ENCODE results near the gene PPP1R18.
A peak's percentile ranks its signal among the peaks of the same experiment; 100 is the strongest.

PPP1R18 gene

DNA sequence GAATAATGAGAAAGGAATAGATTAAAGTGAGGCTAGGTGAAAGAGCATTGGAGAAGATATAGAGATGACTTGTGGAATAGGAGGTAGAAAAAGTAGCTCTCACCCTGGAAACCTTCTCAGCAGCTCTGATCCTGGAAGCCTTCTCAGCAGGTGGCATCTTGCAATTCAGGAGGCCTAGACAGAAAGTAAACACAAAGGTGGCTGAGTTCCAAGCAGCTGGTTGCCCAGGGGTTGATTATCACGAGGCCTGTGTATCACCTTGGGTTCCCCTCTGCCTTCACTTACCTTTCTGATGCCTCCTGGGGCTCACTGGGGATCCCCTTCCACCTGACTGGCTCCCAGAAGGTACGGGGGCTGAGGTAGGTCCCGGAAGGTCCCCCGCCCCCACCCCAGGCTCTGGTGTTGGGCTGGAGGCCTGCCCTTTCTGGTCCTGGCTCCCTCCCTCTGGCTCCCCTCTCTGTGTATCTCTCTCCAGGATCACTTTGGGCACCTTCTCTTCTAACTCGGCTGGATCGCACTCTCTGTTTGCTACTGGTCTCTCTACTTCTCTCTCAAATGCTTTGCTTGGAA, 20.9 kb upstream of the PPP1R18 start:
- Mint-ChIP-seq H3K27me3 (no peaks in the 10 kb centered on the region), H3K4me3 (no peak overlapping the region), H3K4me1 (peaks cover 17% of the 10 kb centered on the region), H3K9me3 (no peaks in the 10 kb centered on the region), H3K27ac (no peak overlapping the region)
- DNase-seq (no peak), ATAC-seq (no peak)

GRCh38 chr6:30705620-30706019, 19.2 kb upstream of the PPP1R18 start:
- Mint-ChIP-seq H3K27me3 (no peaks in the 10 kb centered on the region), H3K9me3 (no peaks in the 10 kb centered on the region), H3K4me3 (no peak overlapping the region), H3K27ac (no peak overlapping the region), H3K4me1 (peaks cover 6% of the 10 kb centered on the region)
- DNase-seq (no peak), ATAC-seq (no peak)

DNA sequence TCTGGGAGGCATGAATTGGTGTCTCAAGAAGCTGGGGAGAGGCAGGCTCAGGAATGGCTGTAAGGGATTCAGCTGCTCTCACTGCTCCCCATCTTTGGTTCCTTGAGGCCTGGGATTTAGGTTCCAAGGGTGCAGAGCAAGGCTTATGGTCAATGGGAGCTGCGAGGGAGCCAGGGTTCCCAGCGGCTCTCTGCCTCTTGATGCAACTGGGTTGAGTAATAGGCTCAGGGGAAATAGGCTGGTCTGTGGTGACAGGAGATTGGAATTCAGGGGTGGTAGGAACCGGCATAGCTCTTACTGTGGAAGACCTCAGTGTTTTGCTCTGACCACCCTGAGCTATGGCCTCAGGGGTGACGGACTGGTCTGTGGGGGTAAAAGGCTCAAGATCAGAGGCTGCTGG, 17.4 kb upstream of the PPP1R18 start:
- Mint-ChIP-seq H3K27me3 (no peaks in the 10 kb centered on the region), H3K27ac (no peak overlapping the region)
- ATAC-seq = no peak

DNA sequence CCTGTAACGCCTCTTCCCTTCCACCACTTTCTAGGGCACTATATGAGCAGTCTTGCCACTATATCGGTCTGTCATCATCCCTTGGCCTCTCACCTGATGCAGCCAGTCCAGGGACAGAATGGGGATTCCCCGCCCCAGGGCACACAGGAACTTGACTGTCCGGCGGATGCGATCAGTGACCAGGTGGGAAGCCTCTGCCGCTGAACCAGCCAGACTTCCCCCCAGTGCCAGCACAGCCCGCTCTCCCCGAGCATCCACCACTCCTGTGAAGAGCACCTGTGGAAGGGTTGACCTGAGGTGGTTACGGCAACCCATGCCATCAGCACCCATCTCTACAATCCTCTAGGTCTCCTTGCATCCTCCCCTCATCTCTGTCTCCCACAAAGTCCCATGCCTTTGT, 16.6 kb upstream of the PPP1R18 start:
- Mint-ChIP-seq H3K27ac (no peak overlapping the region), H3K4me1 (peaks cover 6% of the 10 kb centered on the region), H3K4me3 (no peak overlapping the region), H3K27me3 (no peaks in the 10 kb centered on the region), H3K9me3 (no peaks in the 10 kb centered on the region)
- ATAC-seq (no peak), DNase-seq (no peak)

More for the DNA sequence above, 17.4 kb upstream of the PPP1R18 start:
- Mint-ChIP-seq H3K9me3 (no peaks in the 10 kb centered on the region), H3K4me3 (no peak overlapping the region), H3K4me1 (peaks cover 6% of the 10 kb centered on the region)
- DNase-seq = no peak

- DNase-seq (no peak), ATAC-seq (no peak)
- Mint-ChIP-seq H3K27me3 (no peaks in the 10 kb centered on the region), H3K4me3 (no peak overlapping the region), H3K27ac (no peak overlapping the region), H3K9me3 (no peaks in the 10 kb centered on the region), H3K4me1 (peaks cover 10% of the 10 kb centered on the region)
Measured at GRCh38 chr6:30700340-30700739, 13.9 kb upstream of the PPP1R18 start.

DNA sequence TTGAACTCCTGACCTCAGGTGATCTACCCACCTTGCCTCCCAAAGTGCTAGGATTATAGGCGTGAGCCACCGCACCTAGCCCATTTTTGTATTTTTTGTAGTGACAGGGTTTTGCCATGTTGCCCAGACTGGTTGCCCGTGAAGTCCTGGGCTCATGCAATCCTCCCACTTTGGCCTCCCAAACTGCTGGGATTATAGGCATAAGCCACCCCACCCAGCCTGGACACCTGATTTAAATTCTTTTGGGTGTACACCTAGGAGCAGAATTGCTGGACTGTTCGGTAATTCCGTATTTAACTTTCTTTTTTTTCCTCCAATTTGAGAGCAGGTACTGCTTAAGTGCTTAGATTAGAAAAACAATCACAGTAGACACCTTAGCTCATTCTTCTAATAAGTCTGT, 10.0 kb upstream of the PPP1R18 start:
- Mint-ChIP-seq H3K27ac (no peak overlapping the region), H3K4me1 (peaks cover 16% of the 10 kb centered on the region), H3K9me3 (no peaks in the 10 kb centered on the region), H3K27me3 (no peaks in the 10 kb centered on the region), H3K4me3 (no peak overlapping the region)
- DNase-seq = no peak
- no peak for ATAC-seq

DNA sequence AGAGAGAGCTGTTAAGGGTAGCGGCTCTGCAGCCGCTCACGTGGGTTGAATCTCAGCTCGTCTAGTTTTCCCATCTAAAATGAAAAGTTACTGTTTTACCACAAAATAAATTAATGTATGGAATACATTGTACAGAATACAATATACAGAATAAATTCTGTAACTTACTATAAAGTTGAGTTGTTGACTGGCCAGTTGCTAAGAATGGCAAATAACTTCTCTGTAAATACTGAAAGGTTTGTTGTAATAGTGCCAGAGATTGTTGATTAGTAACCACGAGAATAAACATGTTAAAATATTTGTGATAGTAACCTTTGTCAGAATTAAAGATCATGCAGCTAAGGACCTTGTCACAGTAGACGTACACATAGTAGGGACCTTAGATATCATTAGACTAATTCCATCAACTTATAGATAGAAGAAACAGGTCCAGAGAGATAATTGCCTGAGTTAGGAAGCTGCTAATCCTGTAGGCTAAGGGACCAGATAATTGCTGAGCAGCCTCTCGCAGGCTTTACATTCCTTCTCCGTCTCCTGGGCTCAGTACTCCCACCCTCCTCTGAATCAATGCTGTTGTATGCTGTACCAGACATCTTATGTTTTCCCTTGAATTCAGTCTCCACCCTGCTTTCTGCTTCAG, 4.9 kb upstream of the PPP1R18 start:
- Mint-ChIP-seq H3K27me3 (no peaks in the 10 kb centered on the region), H3K4me1 (peaks cover 46% of the 10 kb centered on the region), H3K9me3 (no peaks in the 10 kb centered on the region), H3K4me3 (peak overlapping the region; percentile 89 to 99), H3K27ac (no peak overlapping the region)
- ATAC-seq (no peak), DNase-seq (no peak)

DNA sequence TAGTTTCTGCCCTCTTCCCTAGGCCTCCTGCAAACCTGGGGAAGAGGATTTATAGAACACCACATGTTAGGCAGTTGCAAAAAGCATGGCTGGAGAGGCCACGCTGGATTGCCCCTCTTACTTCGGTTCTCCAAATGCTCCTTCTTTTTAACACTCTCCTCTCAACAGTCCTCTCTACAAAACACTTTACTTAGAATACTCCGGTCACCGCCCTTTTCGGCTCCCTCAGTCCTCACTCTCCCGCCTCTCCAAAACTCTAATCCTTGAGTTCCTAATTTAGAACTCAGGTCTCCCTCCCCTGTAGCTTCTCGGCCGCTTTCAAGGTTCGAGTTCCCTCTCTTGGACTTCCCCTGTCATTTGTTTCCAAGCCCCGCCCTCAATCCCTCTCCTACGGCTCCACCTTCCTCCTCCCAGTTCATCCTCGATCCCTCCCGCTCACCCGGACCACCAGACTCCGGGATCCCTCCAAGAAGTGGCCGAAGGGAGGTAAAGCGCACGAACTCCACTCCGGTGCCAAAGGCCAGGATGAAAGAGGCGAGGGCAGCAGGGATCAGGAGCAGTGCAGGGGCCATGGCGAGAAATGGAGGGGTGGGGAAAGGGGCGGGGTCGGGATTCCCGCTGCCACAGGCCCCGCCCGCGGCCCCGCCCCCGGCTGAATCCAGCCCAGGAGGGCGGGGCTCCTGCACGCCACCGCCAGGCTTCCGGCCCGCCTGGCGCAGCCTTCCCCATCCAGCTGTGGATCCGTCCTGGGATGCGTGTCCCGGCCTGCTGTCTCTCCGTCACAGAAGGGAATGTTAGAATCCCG, 4.2 kb upstream of the PPP1R18 start, which contains the start of gene NRM:
Gene NRM, minus strand, starts transcription at position 582 of the 805 bp plus-strand sequence. Its CDS starts 10 bp downstream, at position 572.
- Mint-ChIP-seq H3K27ac (peak within 1 kb of the TSS in 1 of 2 donors; percentile 86), H3K27me3 (no peaks in the 10 kb centered on the region), H3K9me3 (no peaks in the 10 kb centered on the region), H3K4me1 (peaks cover 46% of the 10 kb centered on the region), H3K4me3 (peak within 1 kb of the TSS; percentile 89 to 99)
- ATAC-seq (peak; percentile 31), DNase-seq (peak; percentile 58 to 60)

DNA sequence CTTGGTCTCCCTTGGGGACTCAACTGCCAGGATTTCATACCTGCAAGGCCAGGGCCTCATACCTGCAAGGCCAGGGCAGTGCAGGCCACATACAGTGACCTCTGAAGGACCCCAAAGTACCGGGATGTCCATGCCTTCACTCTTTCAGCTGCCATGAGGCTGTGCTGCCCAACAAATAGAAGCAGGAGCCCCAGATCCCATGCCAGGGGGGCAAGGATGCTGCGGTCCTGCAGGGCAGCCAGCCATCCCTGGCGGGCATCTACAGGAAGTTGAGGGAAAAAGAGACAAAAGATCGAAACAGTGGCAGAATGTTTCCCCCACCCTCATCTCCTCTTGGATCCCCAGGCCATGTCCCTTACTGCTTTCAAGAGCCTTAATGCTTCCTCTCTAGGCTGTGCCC, 3.5 kb upstream of the PPP1R18 start:
- no peaks in the 10 kb centered on the region for H3K27me3 Mint-ChIP-seq
- ATAC-seq = no peak

GRCh38 chr6:30689022-30689865, 2.8 kb upstream of the PPP1R18 start:
- no peaks in the 10 kb centered on the region for H3K9me3 Mint-ChIP-seq
- H3K27me3 Mint-ChIP-seq = no peaks in the 10 kb centered on the region
- H3K4me3 Mint-ChIP-seq = peak overlapping the region; percentile 89 to 99
- H3K27ac Mint-ChIP-seq = peak overlapping the region in 1 of 2 donors; percentile 8
- peaks cover 46% of the 10 kb centered on the region for H3K4me1 Mint-ChIP-seq
- no peak for DNase-seq
- no peak for ATAC-seq

More for the DNA sequence above, 3.5 kb upstream of the PPP1R18 start:
- no peaks in the 10 kb centered on the region for H3K9me3 Mint-ChIP-seq
- peak overlapping the region; percentile 89 to 99 for H3K4me3 Mint-ChIP-seq
- peaks cover 46% of the 10 kb centered on the region for H3K4me1 Mint-ChIP-seq
- DNase-seq = no peak
- H3K27ac Mint-ChIP-seq = no peak overlapping the region

DNA sequence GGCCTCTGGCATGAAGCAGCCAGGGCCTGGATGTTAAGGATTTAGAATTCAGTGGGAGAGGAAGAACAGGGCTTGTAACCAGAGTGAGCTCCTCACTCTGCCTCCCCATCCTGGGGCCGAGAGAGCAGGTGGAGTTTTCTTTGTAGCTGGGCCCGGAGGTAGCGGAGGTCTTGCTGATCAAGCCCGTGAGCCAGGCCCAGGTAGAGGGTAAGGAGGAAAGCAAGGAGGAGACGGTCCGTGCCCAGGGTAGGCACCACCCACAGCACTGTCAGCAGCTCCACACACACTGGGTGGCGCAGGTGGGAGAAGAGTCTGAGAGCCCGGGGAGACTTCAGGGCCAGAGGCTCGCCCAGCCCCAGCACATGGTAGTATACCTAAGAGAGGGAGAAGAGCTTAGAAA, 2.1 kb upstream of the PPP1R18 start:
- DNase-seq (no peak), ATAC-seq (no peak)
- H3K27ac Mint-ChIP-seq = no peak overlapping the region
- H3K27me3 Mint-ChIP-seq = no peaks in the 10 kb centered on the region
- no peaks in the 10 kb centered on the region for H3K9me3 Mint-ChIP-seq
- peaks cover 46% of the 10 kb centered on the region for H3K4me1 Mint-ChIP-seq
- peak overlapping the region; percentile 86 to 94 for H3K4me3 Mint-ChIP-seq

- H3K4me1 Mint-ChIP-seq = peaks cover 46% of the 10 kb centered on the region
- no peaks in the 10 kb centered on the region for H3K9me3 Mint-ChIP-seq
- no peak for DNase-seq
- ATAC-seq = no peak
- peak overlapping the region; percentile 86 to 94 for H3K4me3 Mint-ChIP-seq
- H3K27me3 Mint-ChIP-seq = no peaks in the 10 kb centered on the region
- peak overlapping the region; percentile 35 to 50 for H3K27ac Mint-ChIP-seq
Measured at GRCh38 chr6:30687659-30688431, 1.4 kb upstream of the PPP1R18 start.

DNA sequence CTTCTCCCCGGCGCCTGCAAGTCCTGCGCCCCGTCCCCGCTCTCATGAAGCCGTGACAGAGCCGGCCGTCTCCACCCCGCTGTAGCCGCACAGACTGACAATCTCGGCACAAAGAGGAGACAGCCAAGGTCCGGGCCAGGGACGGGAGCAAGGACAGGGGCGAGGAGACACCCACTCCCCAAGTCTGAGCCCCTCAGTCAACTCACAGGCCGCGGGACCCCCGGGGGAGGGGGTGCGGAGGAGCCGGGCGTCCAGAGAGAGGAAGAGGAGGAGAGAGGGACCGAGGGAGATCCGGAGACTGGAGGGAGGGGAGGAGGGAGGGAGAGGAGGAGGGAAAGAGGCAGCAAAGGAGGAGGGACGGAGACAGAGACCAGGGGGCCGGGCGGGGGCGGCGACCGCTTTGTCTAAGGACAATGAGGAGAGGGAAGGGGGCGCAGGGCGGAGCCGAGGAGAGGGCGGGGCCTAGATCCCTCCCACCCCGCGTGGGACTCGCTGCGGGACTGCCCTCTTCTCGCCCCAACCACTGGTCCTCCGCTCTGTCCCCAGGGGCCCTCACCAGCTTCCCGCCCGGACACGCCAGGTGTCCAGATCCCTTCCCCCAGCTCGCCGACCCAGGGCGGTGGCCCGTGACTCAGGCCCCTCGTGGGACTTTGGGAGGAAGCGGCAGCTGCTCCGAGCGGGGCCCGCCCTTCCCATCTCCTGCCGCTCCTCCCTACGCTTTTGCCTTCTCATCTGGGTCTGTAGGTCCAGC, 638 bp upstream of the PPP1R18 start:
- Mint-ChIP-seq H3K27ac (peak overlapping the region; percentile 48 to 91), H3K9me3 (no peaks in the 10 kb centered on the region), H3K4me1 (peaks cover 42% of the 10 kb centered on the region), H3K4me3 (peak overlapping the region; percentile 86 to 94), H3K27me3 (no peaks in the 10 kb centered on the region)
- DNase-seq (peak; percentile 65 to 77), ATAC-seq (peak; percentile 23)
